H1 (cell line): ENCODE results near the gene TARS3. TPM values are rescaled to one million over a fixed set of nuclear protein-coding genes. Genes with fewer than 3 reads are reported as not detected.

Experiments used
- CTCF ChIA-PET: fragments of 300-600 bp; sonication (Branson Sonifier 250); formaldehyde crosslinking; loops from one replicate; lab custom pipeline; 2021; ENCODE audit not compliant: partially characterized antibody; lab: Charles Lee
- POLR2A ChIA-PET: fragments of 300-600 bp; sonication (Branson Sonifier 250); formaldehyde crosslinking; loops from one replicate; lab custom pipeline; 2021; ENCODE audit warnings: inconsistent platforms; ENCODE audit not compliant: partially characterized antibody; lab: Charles Lee
- DNase-seq, 2 experiments: peaks; one replicate each; pipeline versions ENCODE4 v3.0.0 to v3.0.0-alpha.2; 2010 to 2022; ENCODE audit warnings: low spot score in 2 of 2, low read depth in 1 of 2, mixed read lengths in 1 of 2
- FAIRE-seq: peaks from 2 replicates; lab custom pipeline; 2011; peaks lifted over from hg19 to GRCh38; lab: Jason Lieb, UNC
- H2AFZ ChIP-seq: 2 replicates; pipeline ENCODE4 v1.8.1; 2012; ENCODE audit warnings: low read length, inconsistent platforms
- H2AK5ac ChIP-seq: 2 replicates; pipeline ENCODE4 v1.6.1; 2013; ENCODE audit warnings: low read depth, low read length
- H2BK120ac ChIP-seq: replicated peaks from 2 replicates; pipeline ENCODE3; 2013; ENCODE audit warnings: low read depth, low read length, inconsistent platforms
- H2BK12ac ChIP-seq: 2 replicates; pipeline ENCODE4 v1.6.1; 2013; ENCODE audit warnings: low read depth, low read length
- H2BK15ac ChIP-seq: 2 replicates; pipeline ENCODE4 v1.6.1; 2013; ENCODE audit warnings: low read length
- H2BK20ac ChIP-seq: 2 replicates; pipeline ENCODE4 v1.6.1; 2013; ENCODE audit warnings: low read length
- H2BK5ac ChIP-seq: 2 replicates; pipeline ENCODE4 v1.6.1; 2013; ENCODE audit warnings: low read depth, low read length
- H3K14ac ChIP-seq: 2 replicates; pipeline ENCODE4 v1.6.1; 2013; ENCODE audit warnings: inconsistent platforms; ENCODE audit not compliant: insufficient read length
- H3K18ac ChIP-seq: 2 replicates; pipeline ENCODE4 v1.6.1; 2013; ENCODE audit warnings: low read length; ENCODE audit errors: extremely low read depth
- H3K23ac ChIP-seq: 2 replicates; pipeline ENCODE4 v1.6.1; 2013; ENCODE audit warnings: inconsistent platforms; ENCODE audit not compliant: insufficient read length
- H3K23me2 ChIP-seq: 2 replicates; pipeline ENCODE4 v1.6.1; 2013; ENCODE audit warnings: low read depth, low read length
- H3K27ac ChIP-seq: 2 replicates; pipeline ENCODE4 v1.6.1; 2011; ENCODE audit warnings: low read depth, low read length, inconsistent platforms
- H3K27me3 ChIP-seq, 4 experiments: replicated peaks in 1 of 4; 1 replicate in 1 of 4; 2 replicates in 3 of 4; pipeline versions ENCODE4 v1.6.1 to v1.8.1; 2011 to 2013; ENCODE audit warnings: low read length in 3 of 4, mild to moderate bottlenecking in 3 of 4, inconsistent platforms in 2 of 4, mixed read lengths in 2 of 4, moderate library complexity in 1 of 4; ENCODE audit not compliant: control insufficient read depth in 3 of 4, insufficient read depth in 3 of 4; ENCODE audit errors: extremely low read depth in 1 of 4
- H3K36me3 ChIP-seq, 4 experiments: 2 replicates each; pipeline versions ENCODE4 v1.6.1 to v1.8.1; 2011 to 2013; ENCODE audit warnings: mild to moderate bottlenecking in 4 of 4, low read length in 3 of 4, moderate library complexity in 2 of 4, control low read depth in 1 of 4, inconsistent platforms in 1 of 4; ENCODE audit not compliant: insufficient read depth in 4 of 4, control insufficient read depth in 2 of 4
- H3K4ac ChIP-seq: replicated peaks from 2 replicates; pipeline ENCODE3; 2013; ENCODE audit warnings: low read length, low read depth, mixed read lengths, inconsistent platforms; ENCODE audit not compliant: insufficient read length
- H3K4me1 ChIP-seq, 4 experiments: replicated peaks in 1 of 4; 1 replicate in 1 of 4; 2 replicates in 3 of 4; pipeline versions ENCODE4 v1.6.1 to v1.8.1; 2011 to 2013; ENCODE audit warnings: low read length in 3 of 4, inconsistent platforms in 2 of 4, mixed read lengths in 1 of 4; ENCODE audit not compliant: insufficient read depth in 4 of 4, control insufficient read depth in 3 of 4
- H3K4me2 ChIP-seq, 2 experiments: 2 replicates each; pipeline versions ENCODE4 v1.6.1 to v1.8.1; 2011 to 2013; ENCODE audit warnings: low read depth in 2 of 2, low read length in 2 of 2, control low read depth in 1 of 2, inconsistent platforms in 1 of 2, mild to moderate bottlenecking in 1 of 2; ENCODE audit not compliant: insufficient read depth in 1 of 2
- H3K4me3 ChIP-seq, 4 experiments: fragments of 200-600, 300-600 bp in 1 of 4; sonication (generic), shearing (Covaris generic), sonication (Bioruptor Twin) in 1 of 4; 2 replicates each; pipeline versions ENCODE4 v1.5.1 to v1.8.1; 2011 to 2016; ENCODE audit warnings: low read length in 4 of 4, low read depth in 3 of 4, control low read depth in 2 of 4, inconsistent platforms in 2 of 4, mild to moderate bottlenecking in 2 of 4, mixed read lengths in 1 of 4, moderate library complexity in 1 of 4; ENCODE audit not compliant: insufficient read depth in 2 of 4; ENCODE audit errors: extremely low read depth in 1 of 4
- H3K56ac ChIP-seq: replicated peaks from 2 replicates; pipeline ENCODE3; 2013; ENCODE audit warnings: low read depth, mild to moderate bottlenecking, mixed read lengths, low read length, inconsistent platforms; ENCODE audit not compliant: insufficient read length
- H3K79me1 ChIP-seq: 2 replicates; pipeline ENCODE4 v1.6.1; 2013; ENCODE audit warnings: low read depth, low read length, control low read depth
- H3K79me2 ChIP-seq, 2 experiments: 2 replicates each; pipeline versions ENCODE4 v1.6.1 to v1.8.1; 2012 to 2013; ENCODE audit warnings: low read length in 2 of 2, mild to moderate bottlenecking in 2 of 2, inconsistent platforms in 1 of 2; ENCODE audit not compliant: insufficient read depth in 2 of 2, control insufficient read depth in 1 of 2
- H3K9ac ChIP-seq, 4 experiments: replicated peaks in 1 of 4; 1 replicate in 1 of 4; 2 replicates in 3 of 4; pipeline versions ENCODE4 v1.6.1 to v1.8.1; 2011 to 2013; ENCODE audit warnings: low read depth in 3 of 4, low read length in 3 of 4, control low read depth in 2 of 4, mild to moderate bottlenecking in 2 of 4, moderate library complexity in 2 of 4, inconsistent platforms in 1 of 4; ENCODE audit errors: extremely low read depth in 1 of 4
- H3K9me3 ChIP-seq, 2 experiments: 2 replicates each; pipeline versions ENCODE4 v1.6.1 to v1.8.1; 2012 to 2013; ENCODE audit warnings: mild to moderate bottlenecking in 2 of 2, moderate library complexity in 2 of 2, control low read depth in 1 of 2, inconsistent platforms in 1 of 2, low read depth in 1 of 2, low read length in 1 of 2, mixed read lengths in 1 of 2; ENCODE audit not compliant: insufficient read depth in 2 of 2
- H4K20me1 ChIP-seq, 2 experiments: replicated peaks in 1 of 2; 2 replicates each; pipeline versions ENCODE3 to v1.8.1; 2011 to 2013; ENCODE audit warnings: inconsistent platforms in 2 of 2, low read length in 2 of 2, mild to moderate bottlenecking in 1 of 2; ENCODE audit not compliant: insufficient read depth in 2 of 2, control insufficient read depth in 1 of 2
- H4K5ac ChIP-seq: 2 replicates; pipeline ENCODE4 v1.6.1; 2013; ENCODE audit warnings: low read length, low read depth, mixed read lengths, inconsistent platforms; ENCODE audit not compliant: insufficient read length
- H4K8ac ChIP-seq: 2 replicates; pipeline ENCODE4 v1.8.0; 2013; ENCODE audit warnings: mild to moderate bottlenecking, moderate library complexity, low read length, inconsistent platforms; ENCODE audit not compliant: insufficient read depth; ENCODE audit errors: extremely low read depth
- H4K91ac ChIP-seq: replicated peaks from 2 replicates; pipeline ENCODE3; 2013; ENCODE audit warnings: low read length, mixed read lengths, inconsistent platforms; ENCODE audit not compliant: insufficient read length
- CHD2 ChIP-seq: IDR thresholded peaks from 2 replicates; pipeline ENCODE4 v1.6.1; 2012; ENCODE audit warnings: low read length, improper control_type of control experiment
- JUN ChIP-seq: IDR thresholded peaks from 2 replicates; pipeline ENCODE4 v1.6.1; 2011; ENCODE audit warnings: low read depth, mild to moderate bottlenecking, improper control_type of control experiment, low read length
- KDM4A ChIP-seq: IDR thresholded peaks from one replicate; pipeline ENCODE4 v1.7.1; 2012; ENCODE audit warnings: low read depth, mild to moderate bottlenecking, moderate library complexity, low read length, inconsistent platforms; ENCODE audit not compliant: severe bottlenecking
- POLR2AphosphoS5 ChIP-seq: IDR thresholded peaks from 2 replicates; pipeline ENCODE4 v1.6.1; 2011; ENCODE audit warnings: low read depth, low read length
- RAD21 ChIP-seq, 2 experiments: IDR thresholded peaks in 1 of 2; conservative IDR thresholded peaks in 1 of 2; 2 replicates each; pipeline ENCODE4 v1.6.1; 2011; ENCODE audit warnings: low read depth in 2 of 2, low read length in 2 of 2, improper control_type of control experiment in 1 of 2, inconsistent platforms in 1 of 2, mild to moderate bottlenecking in 1 of 2, moderate library complexity in 1 of 2
- SIRT6 ChIP-seq: IDR thresholded peaks from one replicate; pipeline ENCODE4 v1.7.1; 2012; ENCODE audit warnings: low read length, inconsistent platforms
- TEAD4 ChIP-seq: IDR thresholded peaks from 2 replicates; pipeline ENCODE4 v1.6.1; 2012; ENCODE audit warnings: low read depth, low read length, inconsistent platforms, mixed read lengths
- WGBS, 2 experiments: shearing (Covaris generic) in 1 of 2; methylation state at CpG; one replicate each; pipeline versions ENCODE4 v1.1.6 to v1.1.7; 2013 to 2015; ENCODE audit warnings: low lambda C conversion rate in 2 of 2, mixed read lengths in 2 of 2, inconsistent platforms in 1 of 2, low coverage in 1 of 2, missing lambda C conversion rate in 1 of 2; ENCODE audit not compliant: insufficient replicate concordance in 2 of 2, insufficient coverage in 1 of 2, insufficient read length in 1 of 2; ENCODE audit errors: extremely low coverage in 1 of 2, missing lambda C conversion rate in 1 of 2; 5-methylcytosine and 5-hydroxymethylcytosine counted together
- polyA plus RNA-seq, 7 experiments: library from polyadenylated mRNA; depleted of rRNA in 3 of 7; stranded (reverse) in 5 of 7; unstranded in 2 of 7; fragments of >200 nt in 5 of 7; fragments of 200-250 nt in 2 of 7; gene quantifications; 1 replicate in 5 of 7; 2 replicates in 1 of 7; 4 replicates in 1 of 7; pipeline versions ENCODE4 v1.2.1 to v1.2.3, GENCODE V29; 2011 to 2013; ENCODE audit warnings: missing spikeins in 2 of 7, mixed read lengths in 2 of 7
- total RNA-seq: library from RNA; stranded (reverse); fragmentation: NEBNext Ultra II Directional; extraction: Animal tissue kit (Norgen Biotek cat#: 25700); gene quantifications from 2 replicates; pipeline ENCODE4 v1.2.1, GENCODE V29; 2021

TARS3 gene
- total and polyA plus RNA-seq, 2 of the 8 experiments (the other 6 are each of a cell fraction or from before 2014, with no cell fraction given), result 2.1 to 13.9 TPM

- Histone ChIP-seq H3K4me1 (no peaks in the 10 kb centered on the region), H4K8ac (no peak overlapping the region), H4K20me1 (no peaks in the 10 kb centered on the region), H2BK5ac (no peak overlapping the region), H3K79me1 (no peaks in the 10 kb centered on the region), H2AFZ (no peak overlapping the region), H3K9ac (no peak overlapping the region), H3K14ac (no peak overlapping the region), H2BK20ac (no peak overlapping the region), H4K5ac (no peak overlapping the region), H4K91ac (no peak overlapping the region), H3K23me2 (no peaks in the 10 kb centered on the region), H3K36me3 (no peaks in the 10 kb centered on the region; a peak in 3 of 8 replicates), H3K4me3 (no peak overlapping the region), H3K79me2 (no peaks in the 10 kb centered on the region), H3K23ac (no peak overlapping the region), H3K56ac (no peak overlapping the region), H3K4ac (no peak overlapping the region), H3K9me3 (no peaks in the 10 kb centered on the region), H2BK12ac (no peak overlapping the region), H2BK15ac (no peak overlapping the region), H3K4me2 (no peak overlapping the region), H3K27me3 (no peaks in the 10 kb centered on the region), H2BK120ac (no peak overlapping the region), H2AK5ac (no peak overlapping the region), H3K18ac (no peak overlapping the region), H3K27ac (no peak overlapping the region)
- no peak for FAIRE-seq
- no peak for TF ChIP-seq RAD21 (IDR thresholded peaks at IDR 0.05 in 1 of 2, conservative IDR thresholded peaks at IDR 0.05 in 1 of 2; ENCODE audit: low read depth in 2 of 2, low read length in 2 of 2)
- TF ChIP-seq SIRT6, result no peak
- TF ChIP-seq KDM4A, result no peak
- TF ChIP-seq JUN, result no peak
- no peak for TF ChIP-seq CHD2
- TF ChIP-seq TEAD4, result no peak
- no peak for TF ChIP-seq POLR2AphosphoS5
- no peak for DNase-seq
- WGBS, 2 experiments, result 96% methylated on average over 3 of the region's 3 CpGs; no CpG with 5 or more reads in 1 of the 2 experiments
- POLR2A ChIA-PET, result no interaction called here
- CTCF ChIA-PET, result no interaction called here
Measured at GRCh38 chr15:101684877-101685276, 39.4 kb downstream of the TARS3 start.
